Astrocyte (in vitro differentiated cells and primary cell): Measurements from ENCODE around the gene FCRLB.

ENCODE experiments used
- CTCF ChIP-seq: IDR thresholded peaks from 2 replicates; pipeline ENCODE4 v1.5.1; 2011; ENCODE audit warnings: low read depth, mild to moderate bottlenecking, inconsistent platforms, low read length, moderate library complexity; ENCODE audit not compliant: insufficient read depth
- EZH2 ChIP-seq: IDR thresholded peaks from 2 replicates; pipeline ENCODE4 v1.6.1; 2012; ENCODE audit warnings: mild to moderate bottlenecking, low read length, inconsistent platforms; ENCODE audit not compliant: insufficient read depth

- no peak for TF ChIP-seq CTCF
- no peak for TF ChIP-seq EZH2
Measured at GRCh38 chr1:161731981-161732718, 10.8 kb downstream of the FCRLB start.
